Activated CD8-positive, alpha-beta T cell treated with anti-CD3 and anti-CD28 coated beads for 36 hours (primary cell): ENCODE measurements around the gene TSPAN2. TPM values are rescaled to one million over a fixed set of nuclear protein-coding genes. Genes with fewer than 3 reads are reported as not detected.

Source experiments
- ATAC-seq: fragments of 200-7000 bp; cut with Tn5 transposase; one replicate; pipeline ENCODE4 v1.10.0; 2021; ENCODE audit warnings: mild to moderate bottlenecking, moderate library complexity
- CTCF ChIA-PET: fragments of 350-600 bp; sonication (Branson Sonifier 250); formaldehyde crosslinking; loops from one replicate; lab custom pipeline; 2021; ENCODE audit warnings: antibody characterized with exemption; lab: Charles Lee
- POLR2A ChIA-PET: fragments of 350-600 bp; sonication (Branson Sonifier 250); formaldehyde crosslinking; loops from one replicate; lab custom pipeline; 2021; ENCODE audit warnings: antibody characterized with exemption; lab: Charles Lee
- DNase-seq: peaks from one replicate; pipeline ENCODE4 v3.0.0-alpha.2; 2020
- H3K27ac Mint-ChIP-seq: one replicate; pipeline ENCODE4 v1.8.0; 2021; ENCODE audit warnings: mild to moderate bottlenecking, mixed read lengths
- H3K27me3 Mint-ChIP-seq: one replicate; pipeline ENCODE4 v1.8.0; 2021; ENCODE audit warnings: mixed read lengths
- H3K36me3 Mint-ChIP-seq: one replicate; pipeline ENCODE4 v1.8.0; 2021; ENCODE audit warnings: low read depth, mixed read lengths
- H3K4me1 Mint-ChIP-seq: one replicate; pipeline ENCODE4 v1.8.0; 2021; ENCODE audit warnings: low read depth, mixed read lengths
- H3K4me3 Mint-ChIP-seq: one replicate; pipeline ENCODE4 v1.8.0; 2021; ENCODE audit warnings: mild to moderate bottlenecking, moderate library complexity, mixed read lengths
- H3K9me3 Mint-ChIP-seq: one replicate; pipeline ENCODE4 v1.8.0; 2021; ENCODE audit warnings: mixed read lengths
- CTCF ChIP-seq: fragments of 200-600 bp; IDR thresholded peaks from one replicate; pipeline ENCODE4 v1.8.0; 2022; ENCODE audit warnings: antibody characterized with exemption, mild to moderate bottlenecking
- intact Hi-C: fragments of 100-400 bp; cut with micrococcal nuclease; formaldehyde crosslinking; loops from one replicate; pipeline ENCODE4 v1.10.0; 2022
- total RNA-seq, 2 experiments: library from RNA; stranded (reverse); gene quantifications; one replicate each; pipeline ENCODE4 v1.2.3, GENCODE V29; 2021

The TSPAN2 gene
- total RNA-seq, result under 1 TPM; 0.74 to 0.90 TPM

GRCh38 chr1:115089420-115090185, at the start of gene TSPAN2:
TSPAN2 (minus strand) TSS chr1:115089503; CDS start chr1:115089432, 71 bp downstream.
- ChIA-PET POLR2A (interaction anchor here (0.8 to 1.5 kb wide), 2 partner anchors 10 to 16 kb away, joined by 3 to 5 read pairs; no protein-coding TSS in a partner anchor), CTCF (interaction anchor here (1.5 kb wide), 1 partner anchor 9 kb away, joined by 4 read pairs; no protein-coding TSS in a partner anchor)
- H3K27ac Mint-ChIP-seq, result peak within 1 kb of the TSS; percentile 42
- DNase-seq (peak; percentile 43), ATAC-seq (peak; percentile 88)
- peaks cover 31% of the 10 kb centered on the region for H3K4me1 Mint-ChIP-seq
- no peak for TF ChIP-seq CTCF
- H3K4me3 Mint-ChIP-seq, result peak within 1 kb of the TSS; percentile 77
- intact Hi-C loops, result no loop called here
- no peaks in the 10 kb centered on the region for H3K9me3 Mint-ChIP-seq
- H3K27me3 Mint-ChIP-seq, result no peaks in the 10 kb centered on the region
- H3K36me3 Mint-ChIP-seq, result no peaks in the 10 kb centered on the region

- TF ChIP-seq CTCF, result peak; percentile 86
- H3K4me3 Mint-ChIP-seq, result peak overlapping the region; percentile 33
- intact Hi-C loops, result loop anchor here (5.0 kb wide), 2 partner anchors 328 to 458 kb away; no protein-coding TSS in a partner anchor
- ChIA-PET CTCF (interaction anchor here (0.6 to 5.6 kb wide), 18 partner anchors 9 to 625 kb away, joined by 3 to 61 read pairs (median 3); no protein-coding TSS in a partner anchor), POLR2A (no interaction called here)
- no peak overlapping the region for H3K27ac Mint-ChIP-seq
- ATAC-seq (peak; percentile 93), DNase-seq (peak; percentile 79)
- no peaks in the 10 kb centered on the region for H3K4me1 Mint-ChIP-seq
- peaks cover 4% of the 10 kb centered on the region for H3K27me3 Mint-ChIP-seq
- H3K9me3 Mint-ChIP-seq, result no peaks in the 10 kb centered on the region
- no peaks in the 10 kb centered on the region for H3K36me3 Mint-ChIP-seq
These were observed 49.7 kb upstream of the TSPAN2 start for GRCh38 chr1:115138973-115139372.

GRCh38 chr1:115138271-115138670, 49.0 kb upstream of the TSPAN2 start:
- intact Hi-C loops, result loop anchor here (5.0 kb wide), 2 partner anchors 329 to 459 kb away; no protein-coding TSS in a partner anchor
- Mint-ChIP-seq H3K4me3 (no peak overlapping the region), H3K27ac (no peak overlapping the region), H3K27me3 (peaks cover 4% of the 10 kb centered on the region), H3K4me1 (no peaks in the 10 kb centered on the region), H3K9me3 (no peaks in the 10 kb centered on the region), H3K36me3 (no peaks in the 10 kb centered on the region)
- DNase-seq (no peak), ATAC-seq (no peak)
- CTCF ChIA-PET, result interaction anchor here (0.7 to 5.6 kb wide), 20 partner anchors 8 to 626 kb away, joined by 3 to 61 read pairs (median 4); no protein-coding TSS in a partner anchor
- TF ChIP-seq CTCF, result no peak
- POLR2A ChIA-PET, result interaction anchor here (0.6 kb wide), 1 partner anchor 27 kb away, joined by 3 read pairs; no protein-coding TSS in a partner anchor

GRCh38 chr1:115137191-115137590, 47.9 kb upstream of the TSPAN2 start:
- no peak for TF ChIP-seq CTCF
- Mint-ChIP-seq H3K36me3 (no peaks in the 10 kb centered on the region), H3K4me3 (no peak overlapping the region), H3K27ac (no peak overlapping the region), H3K9me3 (no peaks in the 10 kb centered on the region), H3K4me1 (no peaks in the 10 kb centered on the region), H3K27me3 (peaks cover 4% of the 10 kb centered on the region)
- intact Hi-C loops, result loop anchor here (5.0 kb wide), 2 partner anchors 330 to 460 kb away; no protein-coding TSS in a partner anchor
- ATAC-seq, result no peak
- no peak for DNase-seq
- CTCF ChIA-PET, result interaction anchor here (0.9 to 5.6 kb wide), 11 partner anchors 9 to 570 kb away, joined by 3 to 30 read pairs (median 4); no protein-coding TSS in a partner anchor
- POLR2A ChIA-PET, result no interaction called here
